Left colon (tissue), 2 donors: Measurements from ENCODE around the gene CCSER1. TPM values are rescaled to one million over a fixed set of nuclear protein-coding genes. Genes with fewer than 3 reads are reported as not detected.
"Not testable (repeated sequence)": the region's sequence is repeated elsewhere in the genome, so short reads cannot be mapped to it uniquely, and the experiment has no call there.

Experiments used
- ATAC-seq: fragments of 200-7000 bp; cut with Tn5 transposase; one replicate; pipeline ENCODE4 v1.9.1; 2020; ENCODE audit warnings: mild to moderate bottlenecking, moderate library complexity
- DNase-seq, 2 donors: peaks; one replicate each; pipeline ENCODE4 v3.0.0-alpha.2; 2020
- intact Hi-C, 2 donors: fragments of 100-400 bp; cut with DNase I in 1 of 2; cut with micrococcal nuclease in 1 of 2; formaldehyde crosslinking; loops; one replicate each; pipeline versions ENCODE4 v1.11.2 to v1.14.0; 2022; cut with DNase I, micrococcal nuclease
- total RNA-seq, 2 donors: library from RNA; stranded (reverse); fragmentation: NEBNext Ultra II Directional; extraction: Animal tissue kit (Norgen Biotek cat#: 25700); gene quantifications; one replicate each; pipeline ENCODE4 v1.2.1, GENCODE V29; 2021
- donor health status: DM: no; HTN: no; CAD: no.
- donor health status: DM: yes; HTN: yes; CAD: no.

The CCSER1 gene
- total RNA-seq, 2 donors from 2014 or later: 14.4 to 22.7 TPM

DNA sequence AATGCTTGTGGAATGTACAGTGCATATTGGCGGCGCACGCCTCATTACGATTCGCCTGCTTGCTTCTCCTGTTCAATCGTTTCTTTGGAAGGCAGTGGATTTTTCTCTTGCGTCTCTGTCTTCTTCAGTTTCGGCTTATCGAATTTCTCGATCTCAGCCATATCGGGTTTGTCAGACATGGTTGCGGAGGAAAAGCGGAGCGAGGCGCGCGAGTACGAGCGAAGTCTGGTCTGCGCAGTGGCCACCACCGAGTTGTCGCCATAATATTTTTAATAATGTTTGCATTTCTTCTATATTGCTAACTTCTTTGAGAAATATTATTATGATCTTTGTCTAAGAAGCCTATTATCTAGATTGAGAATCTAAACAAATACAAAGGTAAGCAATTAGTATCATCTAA lies 711.7 kb downstream of the CCSER1 start:
- DNase-seq, ATAC-seq, intact Hi-C loops: not testable (repeated sequence)

DNA sequence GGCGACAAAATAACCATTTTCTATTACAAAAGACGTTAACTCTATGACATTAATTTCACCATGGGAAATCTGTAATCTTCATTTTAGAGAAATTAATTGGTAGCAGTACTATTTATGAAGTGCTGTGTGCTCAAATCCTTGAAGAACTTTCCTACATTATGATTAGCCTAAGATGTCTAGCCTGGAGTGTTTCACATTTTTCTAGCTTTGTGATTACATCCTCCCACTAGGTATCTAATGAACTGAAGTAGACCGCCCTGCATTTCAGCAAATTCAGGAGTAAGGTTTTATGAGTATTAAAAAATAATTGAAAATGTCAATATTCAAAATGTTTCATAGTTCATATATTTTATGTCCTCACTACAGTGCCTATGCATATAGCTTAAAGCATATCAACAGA lies 713.1 kb downstream of the CCSER1 start:
- ATAC-seq (no peak), DNase-seq (no peak)
- intact Hi-C loops: no loop called here

DNA sequence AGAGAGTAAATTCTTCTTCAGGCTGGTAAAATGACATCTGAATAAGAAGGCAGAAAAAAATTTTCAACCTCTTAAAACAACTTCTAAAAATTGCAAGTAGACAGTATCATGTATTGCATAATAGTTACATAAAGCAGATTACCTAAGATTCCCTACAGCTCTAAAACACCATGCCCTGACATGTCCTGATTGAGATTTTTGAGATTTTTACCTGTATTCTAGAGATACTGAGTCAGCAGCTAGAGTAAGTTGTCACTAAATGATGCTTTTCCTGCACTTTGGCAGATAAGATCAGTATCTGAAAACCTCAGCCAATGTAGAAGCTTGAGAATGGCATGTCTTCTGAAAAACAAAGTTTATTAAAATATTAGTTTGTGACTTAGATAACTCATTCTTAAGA lies 713.6 kb downstream of the CCSER1 start:
- intact Hi-C loops: no loop called here
- ATAC-seq (no peak), DNase-seq (no peak)

DNA sequence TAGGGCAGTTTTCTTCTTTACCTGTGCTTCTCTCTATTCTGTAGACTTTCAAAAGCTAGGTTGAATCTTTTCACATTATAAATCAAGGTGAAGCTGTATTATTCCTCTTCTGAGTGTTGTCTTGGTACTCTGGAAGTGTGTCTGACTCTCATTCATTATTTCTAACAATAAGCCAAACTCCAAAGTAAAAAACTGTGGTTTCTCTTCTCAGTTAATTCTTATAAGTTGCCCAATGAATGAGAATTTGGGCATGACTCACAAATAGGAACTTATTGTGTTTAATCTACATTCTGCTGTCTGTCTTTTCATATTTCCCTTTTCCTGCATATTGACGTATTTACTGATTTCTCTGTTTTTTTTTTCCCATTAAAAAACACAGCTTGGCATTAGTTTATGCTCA lies 714.5 kb downstream of the CCSER1 start:
- no peak for DNase-seq
- intact Hi-C loops: no loop called here
- no peak for ATAC-seq

DNA sequence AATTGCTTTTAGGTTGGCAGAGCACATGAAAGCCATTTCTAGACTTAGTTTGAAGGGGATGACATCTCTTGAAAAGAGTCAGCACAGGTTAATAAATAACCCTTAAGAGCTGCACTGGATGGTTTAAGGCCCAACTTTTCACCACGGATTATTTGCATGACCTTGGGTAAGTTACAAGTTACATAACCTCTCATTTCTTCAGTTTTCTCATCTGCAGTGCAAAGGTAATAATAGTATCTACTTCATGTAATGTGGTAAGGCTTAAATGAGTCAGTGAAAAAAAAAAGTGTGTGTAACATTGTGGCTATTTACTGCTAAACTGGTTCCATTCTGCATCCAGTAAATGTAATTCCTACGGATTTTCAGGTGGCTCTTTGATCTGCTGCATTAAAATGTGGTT lies 715.8 kb downstream of the CCSER1 start:
- no peak for DNase-seq

DNA sequence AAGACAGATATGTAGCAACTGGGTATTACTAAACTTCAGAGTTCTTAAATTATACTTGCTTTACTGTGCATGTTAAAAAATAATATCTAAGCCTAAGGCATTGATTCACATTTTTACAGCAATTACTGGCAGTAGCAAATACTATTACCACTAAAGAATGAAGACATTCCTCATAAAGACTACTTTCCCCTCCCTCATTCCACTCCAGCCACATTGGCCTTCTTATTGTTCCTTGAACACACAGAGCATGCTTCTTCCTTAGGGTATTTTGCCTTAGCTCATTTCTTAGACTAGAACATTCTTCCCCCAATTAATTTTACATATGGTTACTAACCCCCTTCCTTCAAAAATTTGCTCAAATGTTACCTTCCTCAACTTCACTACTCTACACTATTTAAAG lies 717.0 kb downstream of the CCSER1 start:
- intact Hi-C loops: no loop called here
- ATAC-seq: no peak
- no peak for DNase-seq

More for the DNA sequence above, 715.8 kb downstream of the CCSER1 start:
- intact Hi-C loops: no loop called here
- peak; percentile 56 for ATAC-seq

DNA sequence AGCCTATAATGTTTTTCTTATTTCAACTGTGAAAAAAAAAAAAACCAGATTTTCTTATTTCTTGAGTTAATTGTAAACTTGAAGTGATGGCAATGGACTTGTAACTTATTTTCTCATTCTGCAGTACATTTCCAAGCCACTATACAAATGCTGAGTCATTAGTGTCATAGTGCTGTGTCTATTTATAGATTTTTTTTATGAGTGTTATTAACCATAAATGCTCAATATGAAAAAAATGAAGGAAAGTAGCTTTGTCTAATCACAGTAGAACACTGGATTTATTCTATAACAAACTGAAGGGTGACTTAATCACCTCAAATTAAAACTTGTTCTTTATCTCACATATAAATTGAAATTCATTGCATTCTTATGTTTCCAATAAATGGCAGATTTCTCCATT lies 718.6 kb downstream of the CCSER1 start:
- ATAC-seq: no peak
- DNase-seq: no peak
- intact Hi-C loops: no loop called here

DNA sequence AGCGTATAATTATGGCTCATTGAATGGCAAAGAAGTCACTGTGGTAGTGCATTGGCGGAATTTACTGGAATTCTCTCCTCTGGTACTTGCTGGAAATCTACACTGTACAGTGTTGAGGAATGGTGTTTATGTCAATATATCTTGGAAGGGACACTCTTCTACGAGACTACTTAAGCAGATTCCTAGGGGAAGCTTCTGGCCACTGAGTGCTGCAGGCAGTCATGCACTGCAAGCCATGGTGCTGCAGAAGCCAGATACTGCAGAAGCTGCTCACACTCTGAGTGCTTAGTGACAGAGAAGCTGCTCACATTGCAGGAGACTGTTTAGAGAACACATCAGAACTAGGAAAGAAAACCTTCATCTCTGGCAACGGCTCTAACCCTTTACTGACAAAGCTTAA lies 725.0 kb downstream of the CCSER1 start:
- ATAC-seq (no peak), DNase-seq (no peak)
- intact Hi-C loops: no loop called here

DNA sequence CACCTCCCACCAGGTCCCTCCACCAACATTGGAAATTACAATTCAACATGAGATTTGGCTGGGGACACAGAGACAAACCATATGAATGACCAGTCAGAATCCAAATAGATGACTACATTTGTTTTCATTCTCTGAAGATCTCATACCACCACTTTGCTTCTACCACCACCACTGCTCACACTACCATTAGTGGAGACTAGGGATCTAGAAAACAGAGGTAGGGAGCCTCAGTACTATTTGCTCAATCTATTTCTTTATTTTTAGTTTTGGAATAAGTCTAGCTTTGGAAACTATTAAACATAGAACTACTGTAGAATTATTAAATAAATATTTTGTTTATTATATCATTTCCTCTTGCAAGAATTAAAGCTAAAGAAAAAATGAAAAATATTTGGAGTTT lies 727.9 kb downstream of the CCSER1 start:
- intact Hi-C loops: no loop called here
- ATAC-seq (no peak), DNase-seq (no peak)

DNA sequence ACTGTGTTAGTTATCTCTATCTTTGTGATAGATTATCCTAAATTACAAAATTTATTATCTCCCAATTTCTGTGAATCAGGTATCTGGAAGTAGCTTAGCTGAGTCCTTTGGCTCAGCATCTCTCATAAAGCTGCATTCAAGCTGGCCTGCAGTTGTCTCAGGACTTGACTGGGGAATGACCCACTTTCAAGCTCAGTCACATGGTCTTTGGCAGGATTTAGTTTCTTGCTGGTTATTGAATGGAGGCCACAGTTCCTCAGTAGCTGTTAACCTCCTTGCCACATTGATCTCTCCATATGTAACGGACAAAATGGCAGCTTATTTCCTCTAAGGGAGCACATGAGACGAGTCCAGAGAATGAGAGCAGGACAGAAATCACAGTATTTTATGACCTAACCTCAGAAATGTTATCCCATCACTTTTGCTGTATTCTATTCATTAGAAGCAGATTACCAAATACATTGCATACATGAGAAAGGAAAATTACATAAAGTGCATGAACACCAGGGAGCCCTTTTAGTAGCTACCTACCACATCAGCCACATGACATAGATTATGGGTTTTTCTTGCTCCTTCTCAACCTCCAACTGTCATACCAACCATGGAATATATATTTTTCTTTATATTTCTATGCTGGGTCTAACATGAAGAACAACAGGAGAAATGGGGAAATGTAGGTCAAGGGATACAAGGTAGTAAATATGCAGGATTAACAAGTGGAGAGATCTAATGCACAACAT lies 730.1 kb downstream of the CCSER1 start:
- intact Hi-C loops: no loop called here
- ATAC-seq (no peak), DNase-seq (no peak)

DNA sequence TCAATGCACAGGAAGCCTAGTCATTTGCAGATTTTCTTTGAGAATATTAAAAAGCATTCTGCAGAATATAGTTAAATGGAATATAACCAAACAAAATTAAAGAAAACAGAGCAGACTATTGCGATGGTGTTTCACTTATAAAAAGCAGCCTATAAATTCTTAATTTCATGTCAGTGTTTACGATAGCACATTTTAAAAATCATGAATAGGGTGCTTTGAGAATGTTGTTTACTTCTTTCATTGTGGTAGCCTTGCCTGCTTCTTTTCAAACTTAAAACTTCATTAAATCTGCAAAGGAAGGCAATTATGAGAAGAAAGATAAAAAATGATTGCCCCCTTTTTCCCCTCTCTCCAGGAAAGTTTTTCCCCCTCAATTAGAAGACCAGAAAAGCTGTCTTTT lies 748.6 kb downstream of the CCSER1 start:
- ATAC-seq: no peak
- DNase-seq: no peak
- intact Hi-C loops: no loop called here

DNA sequence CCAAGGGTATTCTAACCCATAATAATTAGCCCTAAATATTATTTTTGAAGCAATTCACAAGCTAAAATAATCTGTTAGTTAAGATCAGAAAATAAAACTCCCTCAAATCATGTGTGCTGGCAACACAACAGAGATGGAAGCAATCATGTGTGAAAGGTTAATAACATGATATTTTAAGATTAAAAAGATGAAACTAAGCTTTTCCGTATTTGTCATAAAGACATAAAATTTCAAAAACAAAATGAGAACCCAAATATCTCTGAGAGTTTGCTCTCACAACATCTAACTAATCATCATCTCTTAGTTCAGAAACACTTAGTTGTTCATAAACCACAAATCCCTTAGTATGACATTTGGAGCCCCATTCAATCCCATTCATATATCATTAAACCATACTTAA lies 749.1 kb downstream of the CCSER1 start:
- ATAC-seq (no peak), DNase-seq (no peak)
- intact Hi-C loops: no loop called here

DNA sequence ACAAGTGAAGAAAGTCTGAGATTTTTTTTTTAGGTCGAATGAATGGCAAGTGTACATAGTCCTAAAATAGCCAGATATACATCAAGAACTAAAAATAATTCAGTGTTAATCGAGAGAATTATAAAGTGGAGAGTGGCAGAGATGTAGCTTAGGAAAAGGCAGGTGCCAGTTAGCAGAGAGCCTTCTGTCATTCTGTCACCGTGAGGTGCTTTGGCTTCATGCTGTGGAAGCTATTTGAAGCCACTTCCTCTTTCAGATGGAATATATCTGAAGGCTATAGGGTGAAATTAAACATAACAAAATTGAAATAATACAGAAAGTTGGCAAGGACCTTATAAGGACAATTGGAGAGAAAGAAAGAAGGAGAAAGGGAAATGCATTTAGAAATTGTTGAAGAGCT lies 756.3 kb downstream of the CCSER1 start:
- intact Hi-C loops: no loop called here
- no peak for DNase-seq
- no peak for ATAC-seq

DNA sequence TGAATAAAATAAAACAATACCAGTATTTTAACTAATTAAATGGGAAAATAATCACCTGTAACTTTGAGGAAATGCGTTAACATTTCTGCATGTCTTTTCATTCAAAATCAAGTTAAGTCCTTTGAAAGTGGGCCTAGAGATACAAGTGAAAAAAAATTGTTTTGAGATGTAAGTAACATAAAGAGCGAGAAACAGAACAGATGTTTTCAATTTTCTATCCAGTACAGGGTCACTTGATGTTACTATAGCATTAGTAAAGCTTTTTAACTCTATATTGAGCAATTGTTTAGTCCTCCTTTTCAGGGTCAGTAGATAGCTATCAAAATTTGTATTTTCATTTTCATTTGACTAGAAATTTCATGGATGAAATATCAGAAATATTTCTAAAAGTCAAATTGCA lies 761.4 kb downstream of the CCSER1 start:
- DNase-seq (no peak), ATAC-seq (no peak)
- intact Hi-C loops: no loop called here

DNA sequence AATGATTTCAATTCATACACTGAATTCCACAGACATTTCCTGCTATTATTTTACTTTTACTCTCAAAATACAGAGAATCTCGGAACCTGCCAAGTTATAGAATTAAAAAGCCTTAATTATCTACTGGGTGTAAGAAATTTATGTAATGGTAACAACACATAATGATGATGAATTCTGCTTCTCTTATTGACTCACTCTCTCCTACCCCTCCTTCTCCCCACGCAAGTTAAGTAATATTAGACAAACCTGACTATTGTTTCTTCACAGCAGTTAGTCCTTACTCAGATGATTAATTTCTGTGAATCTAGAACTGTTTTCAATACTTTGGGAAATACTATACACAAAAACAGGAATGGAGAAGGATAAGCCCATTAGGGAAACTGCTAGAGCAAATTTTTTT lies 762.0 kb downstream of the CCSER1 start:
- ATAC-seq (no peak), DNase-seq (no peak)
- intact Hi-C loops: no loop called here

DNA sequence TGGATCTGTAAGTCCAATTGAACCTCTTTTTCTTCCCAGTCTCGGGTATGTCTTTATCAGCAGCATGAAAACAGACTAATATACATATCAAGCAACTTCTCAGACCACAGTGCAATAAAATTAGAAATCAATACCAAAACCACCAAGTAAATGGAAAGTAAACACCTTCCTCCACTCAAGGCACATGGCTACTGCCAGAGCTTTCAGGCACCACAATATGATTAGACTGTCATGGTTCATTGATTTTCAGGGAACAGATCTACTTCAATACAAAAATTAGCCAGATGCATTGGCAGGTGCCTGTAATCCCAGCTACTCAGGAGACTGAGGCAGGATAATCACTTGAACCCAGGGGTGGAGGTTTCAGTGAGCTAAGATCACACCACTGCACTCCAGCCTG lies 776.2 kb downstream of the CCSER1 start:
- intact Hi-C loops, ATAC-seq, DNase-seq: not testable (repeated sequence)

DNA sequence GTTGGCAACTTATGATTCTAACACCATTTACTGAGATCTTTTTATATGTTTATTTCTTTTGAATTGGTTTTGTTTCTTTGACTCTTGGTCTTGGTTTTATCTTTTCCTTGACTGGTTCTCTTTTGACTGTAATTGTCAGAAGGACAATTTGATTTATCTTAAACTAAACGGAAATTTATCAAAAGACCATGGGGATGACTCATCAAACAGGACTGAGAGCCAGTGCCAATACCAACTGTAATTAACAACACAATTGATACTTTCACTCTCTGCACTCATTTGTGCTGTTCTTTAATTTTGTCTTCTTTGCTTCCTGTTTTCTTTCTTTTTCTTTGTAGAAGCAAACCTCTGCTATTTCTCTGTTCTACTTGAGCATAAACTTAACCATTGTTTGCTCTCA lies 776.8 kb downstream of the CCSER1 start:
- intact Hi-C loops: no loop called here
- ATAC-seq (no peak), DNase-seq (no peak)

DNA sequence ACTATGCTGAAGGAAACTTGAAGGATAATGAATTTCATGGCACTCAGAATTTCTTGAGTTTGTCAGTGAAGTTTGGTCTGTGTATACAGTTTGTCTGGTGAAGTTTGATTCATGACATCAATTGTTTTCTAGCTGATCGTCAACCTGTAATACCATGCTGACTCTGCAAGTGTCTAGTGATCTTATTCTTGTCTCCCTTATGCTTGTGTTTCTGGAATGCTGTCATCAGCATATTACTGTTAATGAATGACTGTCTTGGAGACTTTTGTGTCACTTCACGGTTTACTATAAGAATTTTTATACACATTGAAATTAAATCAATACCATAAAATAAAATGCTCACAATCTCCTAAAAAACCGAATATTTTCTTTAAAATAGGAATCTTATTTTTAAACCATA lies 779.0 kb downstream of the CCSER1 start:
- intact Hi-C loops: no loop called here
- DNase-seq (no peak), ATAC-seq (no peak)

DNA sequence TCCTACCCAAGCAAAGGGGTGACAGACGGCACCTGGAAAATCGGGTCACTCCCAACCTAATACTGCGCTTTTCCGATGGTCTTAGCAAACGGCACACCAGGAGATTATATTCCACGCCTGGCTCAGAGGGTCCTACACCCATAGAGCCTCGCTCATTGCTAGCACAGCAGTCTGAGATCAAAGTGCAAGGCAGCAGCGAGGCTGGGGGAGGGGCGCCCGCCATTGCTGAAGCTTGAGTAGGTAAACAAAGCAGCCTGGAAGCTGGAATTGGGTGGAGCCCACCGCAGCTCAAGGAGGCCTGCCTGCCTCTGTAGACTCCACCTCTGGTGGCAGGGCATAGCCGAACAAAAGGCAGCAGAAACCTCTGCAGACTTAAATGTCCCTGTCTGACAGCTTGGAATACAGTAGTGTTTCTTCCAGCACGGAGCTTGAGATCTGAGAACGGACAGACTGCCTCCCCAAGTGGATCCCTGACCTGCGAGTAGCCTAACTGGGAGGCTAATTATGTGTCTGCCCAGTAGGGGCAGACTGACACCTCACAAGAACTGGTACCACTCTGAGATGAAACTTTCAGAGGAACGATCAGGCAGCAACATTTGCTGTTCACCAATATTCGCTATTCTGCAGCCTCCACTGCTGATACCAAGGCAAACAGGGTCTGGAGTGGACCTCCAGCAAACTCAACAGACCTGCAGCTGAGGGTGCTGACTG lies 784.7 kb downstream of the CCSER1 start:
- ATAC-seq, intact Hi-C loops, DNase-seq: not testable (repeated sequence)

DNA sequence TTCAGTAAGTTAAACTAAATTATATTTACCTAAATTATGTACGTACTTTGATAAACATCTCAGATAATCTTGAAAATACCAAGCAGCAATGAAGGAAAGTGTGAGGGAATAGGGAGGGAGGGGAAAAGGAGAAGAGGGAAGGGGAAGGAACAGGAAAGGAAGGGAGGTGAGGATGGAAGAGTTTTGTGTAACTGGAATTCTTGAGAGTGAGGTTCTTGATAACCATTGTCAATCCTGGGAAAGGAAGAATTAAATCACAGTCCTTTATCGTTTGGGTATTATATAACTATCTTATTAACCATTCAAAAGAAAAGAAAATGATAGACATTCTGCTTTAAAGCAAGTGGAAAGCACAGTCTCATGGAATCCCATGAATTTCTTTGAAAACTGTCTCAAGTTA lies 795.0 kb downstream of the CCSER1 start:
- intact Hi-C loops: no loop called here
- DNase-seq (no peak), ATAC-seq (no peak)

DNA sequence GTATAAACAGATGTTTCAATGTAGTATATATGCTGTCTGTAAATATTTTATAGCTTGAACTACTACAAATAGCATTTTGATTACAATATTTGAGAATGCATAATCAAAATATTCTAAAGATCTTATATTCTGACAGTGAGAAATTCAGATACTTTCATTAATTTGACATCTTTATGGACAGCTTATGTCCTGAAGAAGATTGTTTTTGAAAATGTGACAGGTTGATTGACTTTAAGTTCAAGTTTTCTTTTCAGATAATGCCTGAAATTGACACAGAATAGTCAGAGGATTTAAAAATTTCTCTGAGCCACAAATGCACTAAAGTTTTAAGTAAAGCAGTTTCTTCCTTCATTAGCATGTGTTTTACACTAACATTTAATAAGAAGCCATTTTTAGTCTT lies 799.8 kb downstream of the CCSER1 start:
- no peak for ATAC-seq
- DNase-seq: no peak
- intact Hi-C loops: no loop called here
